Hindlimb muscle (tissue), 1 donor: ENCODE data around the gene VAMP5. TPM values are rescaled to one million over a fixed set of nuclear protein-coding genes. Genes with fewer than 3 reads are reported as not detected.
"Not testable (repeated sequence)": the region's sequence is repeated elsewhere in the genome, so short reads cannot be mapped to it uniquely, and the experiment has no call there.

Experiments
- DNase-seq: peaks from one replicate; pipeline ENCODE4 v3.0.0-alpha.2; 2013
- polyA plus RNA-seq: library from polyadenylated mRNA; unstranded; fragments of 120-200 nt; gene quantifications from one replicate; pipeline ENCODE4 v1.2.1, GENCODE V29; 2013; ENCODE audit not compliant: insufficient read length

Gene VAMP5
- polyA plus RNA-seq, 1 donor = 54.7 TPM

GRCh38 chr2:85551698-85552678 lies 32.2 kb upstream of the VAMP5 start:
- peak; percentile 71 for DNase-seq

- no peak for DNase-seq
Measured at GRCh38 chr2:85553184-85553583, 31.0 kb upstream of the VAMP5 start.

DNA sequence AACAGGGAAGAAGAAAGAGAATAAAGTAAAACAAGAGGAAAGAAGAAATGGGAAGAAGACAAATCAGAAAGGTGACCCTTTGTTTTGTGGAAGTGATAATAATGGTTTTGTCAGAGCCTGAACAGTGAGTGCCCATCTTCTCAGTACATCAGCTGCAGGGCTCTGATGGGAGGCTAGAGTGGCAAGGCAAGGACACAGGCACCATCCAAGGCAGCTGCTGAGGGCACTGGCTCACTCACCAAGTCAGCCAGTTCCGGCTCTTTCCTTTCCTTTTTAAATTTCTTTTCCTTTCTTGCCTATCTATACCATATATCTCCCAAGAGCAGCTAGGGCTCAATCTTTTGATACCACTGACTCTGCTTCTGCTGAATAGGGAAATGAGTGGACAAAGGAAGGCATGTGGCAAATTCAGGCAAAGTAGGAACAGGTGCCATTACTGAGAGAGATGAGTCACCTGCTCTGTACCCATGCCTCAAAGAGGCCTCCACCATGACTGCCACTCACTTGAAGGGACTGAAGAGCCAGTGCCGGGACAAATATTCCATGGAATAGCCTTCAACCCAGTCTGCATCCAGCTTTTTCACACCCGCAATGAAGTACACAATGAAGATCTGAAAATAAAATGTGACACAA lies 29.1 kb upstream of the VAMP5 start:
- no peak for DNase-seq

GRCh38 chr2:85557130-85557529 lies 27.1 kb upstream of the VAMP5 start:
- no peak for DNase-seq

DNA sequence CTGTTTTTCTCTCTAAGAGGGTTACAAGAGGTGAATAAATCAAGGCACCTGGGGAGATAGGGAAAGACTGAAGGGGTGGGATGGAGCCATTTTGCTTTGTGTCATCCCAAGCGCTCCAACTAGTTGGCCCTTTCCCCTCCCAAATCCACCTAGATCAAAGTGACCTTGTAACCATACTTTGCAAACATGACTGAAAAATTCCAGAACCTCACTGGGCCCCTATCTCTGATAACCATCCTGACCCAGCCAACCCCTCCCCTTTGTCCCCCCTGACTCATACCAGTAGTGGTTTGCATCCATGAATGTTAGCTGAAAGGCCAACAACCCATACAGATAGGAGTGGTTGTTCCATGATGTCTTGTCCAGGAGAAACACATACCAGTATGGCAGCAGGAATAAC lies 26.1 kb upstream of the VAMP5 start:
- DNase-seq = no peak

GRCh38 chr2:85560403-85560726 lies 23.9 kb upstream of the VAMP5 start:
- DNase-seq = not testable (repeated sequence)

GRCh38 chr2:85560812-85561279 lies 23.4 kb upstream of the VAMP5 start:
- no peak for DNase-seq

DNA sequence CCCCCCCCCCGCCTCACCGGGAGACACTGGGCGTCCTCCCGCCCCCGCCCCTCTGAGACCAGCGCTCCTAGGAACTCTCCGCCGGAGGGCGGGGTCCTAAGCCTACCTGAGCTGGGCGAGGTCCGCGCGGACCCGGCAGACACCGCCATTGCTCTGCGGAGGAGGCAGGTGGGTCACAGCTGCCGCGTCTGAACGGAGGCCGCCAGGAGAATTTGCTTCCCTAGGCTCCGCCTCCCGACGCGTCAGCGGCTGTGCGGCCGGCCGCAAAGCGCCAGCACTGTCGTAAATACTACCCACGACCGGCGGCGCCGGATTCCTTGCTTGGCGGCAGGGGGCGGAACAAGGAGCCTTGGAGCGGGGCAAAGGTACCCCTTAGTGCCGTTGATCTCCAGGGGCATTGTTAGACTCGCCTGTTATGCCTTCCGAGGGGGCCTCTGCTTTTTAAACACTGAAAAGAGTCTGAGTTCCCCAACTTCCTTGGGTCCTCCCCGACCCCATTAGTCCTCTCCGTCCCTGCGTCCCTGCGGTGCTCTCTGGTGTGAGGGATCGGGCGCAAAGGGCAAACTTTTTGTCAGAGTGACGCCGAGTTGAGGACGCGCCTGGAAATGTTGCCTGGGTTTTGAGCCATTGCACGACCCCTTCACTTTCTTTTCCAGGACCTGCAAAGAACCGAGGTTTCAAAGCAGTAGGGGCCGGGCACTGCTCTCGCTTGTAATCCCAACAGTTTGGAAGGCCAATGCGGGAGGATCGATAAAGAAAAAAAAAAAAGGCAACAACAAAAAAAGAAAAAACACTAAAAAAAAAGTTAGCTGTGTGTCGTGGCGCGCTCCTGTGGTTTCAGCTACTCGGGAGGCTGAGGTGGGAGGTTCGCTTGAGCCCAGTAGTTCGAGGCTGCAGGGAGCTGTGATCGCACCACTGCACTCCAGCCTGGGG lies 22.7 kb upstream of the VAMP5 start, which contains the start of gene GGCX:
GGCX (minus strand) TSS at position 214 of the 933 bp plus-strand sequence; CDS start at position 149, 65 bp downstream.
- peak; percentile 96 for DNase-seq

DNA sequence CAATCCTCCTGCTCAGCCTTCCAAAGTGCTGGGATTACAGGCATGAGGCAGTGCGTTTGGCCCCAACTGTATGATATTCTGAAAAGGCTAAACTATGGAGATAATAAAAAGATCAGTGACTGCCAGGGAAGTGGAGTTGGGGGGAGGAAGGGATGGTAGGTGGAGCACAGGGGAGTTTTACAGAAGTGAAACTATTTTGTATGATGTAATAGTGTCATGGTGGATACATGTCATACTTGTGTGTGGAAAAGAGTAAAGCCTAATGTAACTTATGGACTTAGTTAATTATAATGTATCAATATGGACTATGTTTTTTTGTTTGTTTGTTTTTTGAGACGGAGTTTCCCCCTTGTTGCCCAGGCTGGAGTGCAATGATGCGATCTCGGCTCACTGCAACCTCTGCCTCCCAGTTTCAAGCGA lies 20.1 kb upstream of the VAMP5 start:
- DNase-seq = no peak

GRCh38 chr2:85566265-85566664 lies 18.0 kb upstream of the VAMP5 start:
- no peak for DNase-seq

DNA sequence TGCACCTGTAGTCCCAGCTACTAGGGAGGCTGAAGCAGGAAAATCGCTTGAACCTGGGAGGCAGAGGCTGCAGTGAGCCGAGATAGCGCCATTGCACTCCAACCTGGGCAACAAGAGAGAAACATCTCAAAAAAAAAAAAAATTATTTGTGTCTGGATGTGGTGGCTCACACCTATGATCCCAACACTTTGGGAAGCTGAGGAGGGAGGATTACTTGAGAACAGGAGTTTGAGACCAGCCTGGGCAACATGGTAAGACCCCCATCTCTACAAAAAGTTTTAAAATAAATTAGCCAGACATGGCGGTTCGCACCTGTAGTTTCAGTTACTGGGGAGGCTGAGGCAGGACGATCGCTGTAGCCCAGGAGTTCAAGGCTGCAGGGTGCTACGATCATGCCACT lies 8.5 kb upstream of the VAMP5 start:
- DNase-seq = no peak

DNA sequence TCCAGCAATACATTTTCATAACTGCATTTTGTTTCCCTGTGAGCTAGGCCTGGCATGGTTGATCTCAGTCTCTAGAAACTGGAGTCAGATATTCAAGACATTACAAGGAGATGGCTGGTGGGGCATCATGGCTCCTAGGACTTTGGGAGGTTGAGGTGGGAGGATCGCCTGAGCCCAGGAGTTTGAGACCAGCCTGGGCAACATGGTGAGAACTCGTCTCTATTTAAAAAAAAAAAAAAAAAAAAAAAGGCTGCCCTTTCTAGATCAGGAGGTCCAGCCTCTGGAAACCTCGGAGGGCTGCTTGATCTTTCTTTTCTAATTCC lies 7.2 kb upstream of the VAMP5 start:
- no peak for DNase-seq

DNA sequence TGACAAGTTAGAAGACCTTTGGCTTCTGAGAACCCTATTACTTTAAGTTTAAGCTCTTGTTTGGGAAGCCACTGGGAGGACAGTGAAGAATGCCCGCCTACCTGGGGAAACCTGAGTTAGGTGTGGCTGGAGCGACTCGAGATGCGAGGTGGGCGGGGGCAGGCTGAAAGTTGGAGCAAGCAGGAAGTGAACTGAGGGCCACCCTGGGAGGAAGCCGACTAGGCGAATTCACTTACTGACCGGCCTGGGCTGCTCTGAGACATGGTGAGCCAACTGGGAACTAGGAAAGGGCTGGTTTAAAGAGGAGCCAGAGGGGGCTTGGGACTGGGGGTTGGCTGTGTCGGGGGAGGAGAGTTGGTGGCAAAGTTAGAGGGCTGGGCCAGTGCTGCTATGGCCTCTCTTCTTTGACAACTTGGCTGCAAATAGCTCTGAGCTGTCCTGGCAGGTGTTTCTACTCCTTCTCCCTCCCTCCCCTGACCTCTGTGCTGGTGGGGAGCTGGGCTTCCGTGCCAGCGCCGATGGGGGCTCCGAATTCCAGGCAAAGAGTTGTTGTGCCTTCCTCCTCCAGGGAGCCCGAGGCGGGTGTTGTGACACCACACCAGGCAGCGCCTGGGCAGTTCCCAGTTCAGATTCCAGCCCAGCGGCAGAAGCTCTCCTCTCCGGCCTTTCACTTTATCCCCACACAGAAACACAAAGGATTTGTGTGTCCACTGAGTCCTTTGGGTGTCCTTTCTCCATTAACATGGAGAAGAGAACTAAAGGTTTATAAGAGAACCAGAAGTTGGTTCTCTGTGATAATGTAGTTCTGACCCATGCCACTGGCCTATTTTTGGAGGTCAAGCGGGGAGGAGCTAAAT lies 6.6 kb upstream of the VAMP5 start, which contains the start of gene VAMP8:
VAMP8 (plus strand) TSS at position 201 of the 857 bp plus-strand sequence; CDS start at position 262, 61 bp downstream.
- DNase-seq = no peak

DNA sequence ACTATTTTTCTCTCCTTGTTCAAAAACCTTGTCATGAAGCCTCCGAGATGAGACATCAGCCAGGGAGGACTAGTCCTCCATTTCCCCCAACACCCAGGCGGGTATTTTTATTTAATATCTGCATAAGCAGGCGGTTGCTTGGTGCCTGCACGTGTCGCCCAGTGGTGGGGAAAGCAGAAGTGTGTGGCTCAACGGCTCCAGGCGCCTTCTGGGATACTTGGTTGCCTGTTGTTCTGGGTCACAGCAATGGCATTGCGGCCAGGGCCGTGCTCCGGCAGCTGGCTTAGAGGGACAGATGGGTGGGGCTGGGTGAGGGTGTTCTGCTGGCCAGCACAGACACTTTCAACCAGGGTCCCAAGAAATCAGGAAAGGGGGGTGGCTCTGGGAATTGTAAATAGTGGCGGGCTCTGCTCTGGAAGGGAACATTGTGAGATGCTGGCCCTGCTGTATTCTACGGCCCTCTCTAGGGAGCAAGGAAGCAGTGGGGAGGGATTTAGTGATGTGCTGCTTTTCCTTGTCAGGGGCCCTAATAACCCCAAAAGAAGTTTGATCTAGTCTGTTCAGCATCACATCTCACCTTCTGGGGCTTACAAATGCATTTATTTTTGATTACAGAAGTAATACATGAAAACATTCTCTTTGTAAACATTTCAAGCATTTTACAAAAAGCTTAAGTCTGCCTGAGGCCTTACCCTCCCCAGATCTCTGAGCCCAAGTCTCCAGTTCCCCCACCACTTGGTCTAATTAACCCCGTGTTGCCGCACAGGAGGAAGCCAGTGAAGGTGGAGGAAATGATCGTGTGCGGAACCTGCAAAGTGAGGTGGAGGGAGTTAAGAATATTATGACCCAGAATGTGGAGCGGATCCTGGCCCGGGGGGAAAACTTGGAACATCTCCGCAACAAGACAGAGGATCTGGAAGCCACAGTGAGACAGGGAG lies 5.7 kb upstream of the VAMP5 start:
- DNase-seq = no peak

DNA sequence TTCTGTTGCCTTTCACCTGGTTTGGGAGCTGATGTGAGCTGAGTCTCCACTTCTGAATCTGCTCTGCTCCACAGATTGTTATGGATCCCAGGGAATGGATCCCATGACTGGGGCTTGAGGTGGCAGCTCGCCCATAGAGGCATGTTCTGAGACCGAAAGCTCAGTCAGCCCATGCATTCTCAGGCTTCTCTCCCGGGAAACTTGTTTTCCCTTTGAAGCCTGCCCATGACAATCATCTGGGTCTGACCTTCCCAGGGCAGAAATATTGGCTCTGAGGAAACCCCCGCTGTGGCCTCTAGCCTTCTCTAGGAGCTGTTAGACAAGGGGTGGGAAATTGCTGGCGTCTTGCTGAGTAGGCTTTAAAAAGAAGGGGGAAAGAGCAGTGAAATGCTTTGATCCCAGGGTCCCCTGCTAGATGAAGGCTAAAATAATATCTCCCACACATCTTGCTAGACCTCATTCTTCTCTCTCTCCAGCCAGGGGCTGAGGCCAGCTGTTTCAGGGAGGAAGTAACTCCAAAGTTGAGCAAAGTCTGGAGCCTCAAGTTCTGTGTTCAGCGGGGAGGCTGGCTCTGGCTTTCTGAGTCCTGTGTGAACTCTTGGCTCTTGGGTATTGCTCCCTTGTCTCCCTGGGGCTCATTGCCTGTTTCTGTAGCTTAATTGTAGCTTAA lies 4.8 kb upstream of the VAMP5 start:
- no peak for DNase-seq

DNA sequence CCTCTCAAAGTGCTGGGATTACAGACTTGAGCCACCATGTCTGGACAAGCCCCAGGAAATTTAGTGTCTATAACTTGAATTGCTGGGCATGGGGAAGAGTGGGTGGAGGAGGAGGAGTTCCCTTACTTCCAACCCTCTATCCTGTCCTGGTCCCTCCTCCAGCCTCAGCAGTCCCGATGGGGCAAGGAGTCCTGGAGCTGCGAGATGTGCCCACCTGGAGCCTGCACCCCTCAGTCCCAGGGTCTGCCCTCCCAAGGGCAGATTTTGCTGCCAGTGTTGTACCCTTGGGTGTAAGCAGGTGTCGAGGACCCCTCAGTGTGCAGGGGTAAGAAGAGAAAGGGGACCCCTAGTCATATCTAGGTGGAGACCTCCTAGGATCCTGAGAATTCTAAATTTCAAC lies 4.0 kb upstream of the VAMP5 start:
- no peak for DNase-seq

DNA sequence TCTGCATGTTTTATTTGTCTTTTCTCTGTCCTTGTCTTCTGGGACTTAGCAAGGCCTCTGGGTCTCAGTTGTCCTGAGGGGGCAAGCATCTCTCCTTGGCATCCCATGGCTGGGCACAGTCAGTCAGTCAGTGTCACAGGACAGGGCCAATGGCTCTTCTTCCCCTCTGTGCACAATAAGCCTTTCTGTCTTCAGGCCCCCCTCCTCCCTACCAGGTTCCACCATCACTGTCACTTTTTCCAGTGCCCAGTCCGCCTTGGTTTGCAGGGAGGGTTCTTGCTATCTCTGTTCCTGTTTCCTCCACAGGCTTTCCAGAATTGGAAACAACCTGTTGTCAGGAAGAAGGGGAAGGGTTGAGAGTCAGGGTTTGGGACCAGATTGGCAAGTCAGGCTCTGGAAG lies 1.7 kb upstream of the VAMP5 start:
- no peak for DNase-seq

- no peak for DNase-seq
Measured at GRCh38 chr2:85583667-85584353, 421 bp upstream of the VAMP5 start.
